ENCODE data around the gene ARHGEF16. TPM values are rescaled to one million over a fixed set of nuclear protein-coding genes. Genes with fewer than 3 reads are reported as not detected.
A peak's percentile ranks its signal among the peaks of the same experiment; 100 is the strongest.

Gene ARHGEF16
- total RNA-seq, 2 experiments from 2014 or later = not detected

- no peak for DNase-seq
- no peaks in the 10 kb centered on the region for H3K4me1 Mint-ChIP-seq
- H3K4me3 Mint-ChIP-seq = no peak overlapping the region
- no peak overlapping the region for H3K27ac Mint-ChIP-seq
- no peaks in the 10 kb centered on the region for H3K36me3 Mint-ChIP-seq (ENCODE audit: low read depth)
- POLR2A ChIA-PET = no interaction called here
- no peaks in the 10 kb centered on the region for H3K9me3 Mint-ChIP-seq
- CTCF ChIA-PET = no interaction called here
- H3K27me3 Mint-ChIP-seq = no peaks in the 10 kb centered on the region
Observed at GRCh38 chr1:3500265-3500835, 45.9 kb downstream of the ARHGEF16 start.

- Mint-ChIP-seq H3K36me3 (ENCODE audit: low read depth) (no peaks in the 10 kb centered on the region), H3K4me3 (no peak overlapping the region), H3K4me1 (no peaks in the 10 kb centered on the region), H3K27me3 (no peaks in the 10 kb centered on the region), H3K9me3 (no peaks in the 10 kb centered on the region), H3K27ac (no peak overlapping the region)
- ChIA-PET POLR2A (no interaction called here), CTCF (no interaction called here)
- no peak for DNase-seq
Observed at GRCh38 chr1:3501437-3501836, 47.0 kb downstream of the ARHGEF16 start.

GRCh38 chr1:3501856-3502640 is 47.6 kb downstream of the ARHGEF16 start:
- ChIA-PET CTCF (no interaction called here), POLR2A (no interaction called here)
- no peaks in the 10 kb centered on the region for H3K27me3 Mint-ChIP-seq
- H3K4me3 Mint-ChIP-seq = no peak overlapping the region
- no peak overlapping the region for H3K27ac Mint-ChIP-seq
- peak; percentile 23 for DNase-seq
- H3K4me1 Mint-ChIP-seq = no peaks in the 10 kb centered on the region
- H3K36me3 Mint-ChIP-seq (ENCODE audit: low read depth) = no peaks in the 10 kb centered on the region
- no peaks in the 10 kb centered on the region for H3K9me3 Mint-ChIP-seq

- DNase-seq = no peak
- no peaks in the 10 kb centered on the region for H3K9me3 Mint-ChIP-seq
- CTCF ChIA-PET = no interaction called here
- no peaks in the 10 kb centered on the region for H3K36me3 Mint-ChIP-seq (ENCODE audit: low read depth)
- H3K27ac Mint-ChIP-seq = no peak overlapping the region
- POLR2A ChIA-PET = no interaction called here
- H3K27me3 Mint-ChIP-seq = no peaks in the 10 kb centered on the region
- no peaks in the 10 kb centered on the region for H3K4me1 Mint-ChIP-seq
- no peak overlapping the region for H3K4me3 Mint-ChIP-seq
Observed at GRCh38 chr1:3502641-3503524, 48.4 kb downstream of the ARHGEF16 start.

GRCh38 chr1:3503525-3503886 is 49.0 kb downstream of the ARHGEF16 start:
- H3K27me3 Mint-ChIP-seq = no peaks in the 10 kb centered on the region
- no peak for DNase-seq
- POLR2A ChIA-PET = no interaction called here
- H3K36me3 Mint-ChIP-seq (ENCODE audit: low read depth) = no peaks in the 10 kb centered on the region
- no peaks in the 10 kb centered on the region for H3K4me1 Mint-ChIP-seq
- CTCF ChIA-PET = no interaction called here
- H3K4me3 Mint-ChIP-seq = no peak overlapping the region
- H3K9me3 Mint-ChIP-seq = no peaks in the 10 kb centered on the region
- no peak overlapping the region for H3K27ac Mint-ChIP-seq

GRCh38 chr1:3504151-3504821 is 49.8 kb downstream of the ARHGEF16 start:
- Mint-ChIP-seq H3K36me3 (ENCODE audit: low read depth) (no peaks in the 10 kb centered on the region), H3K4me1 (no peaks in the 10 kb centered on the region), H3K27me3 (no peaks in the 10 kb centered on the region), H3K9me3 (no peaks in the 10 kb centered on the region), H3K4me3 (no peak overlapping the region), H3K27ac (no peak overlapping the region)
- POLR2A ChIA-PET = no interaction called here
- CTCF ChIA-PET = no interaction called here
- DNase-seq = no peak

- no peaks in the 10 kb centered on the region for H3K4me1 Mint-ChIP-seq
- H3K27ac Mint-ChIP-seq = no peak overlapping the region
- H3K4me3 Mint-ChIP-seq = no peak overlapping the region
- H3K27me3 Mint-ChIP-seq = no peaks in the 10 kb centered on the region
- POLR2A ChIA-PET = no interaction called here
- CTCF ChIA-PET = no interaction called here
- H3K9me3 Mint-ChIP-seq = no peaks in the 10 kb centered on the region
- H3K36me3 Mint-ChIP-seq (ENCODE audit: low read depth) = no peaks in the 10 kb centered on the region
- no peak for DNase-seq
Observed at GRCh38 chr1:3504822-3505153, 50.3 kb downstream of the ARHGEF16 start.

GRCh38 chr1:3505161-3505560 is 50.7 kb downstream of the ARHGEF16 start:
- Mint-ChIP-seq H3K9me3 (no peaks in the 10 kb centered on the region), H3K4me1 (no peaks in the 10 kb centered on the region), H3K27me3 (no peaks in the 10 kb centered on the region), H3K36me3 (ENCODE audit: low read depth) (no peaks in the 10 kb centered on the region), H3K4me3 (no peak overlapping the region), H3K27ac (no peak overlapping the region)
- ChIA-PET POLR2A (no interaction called here), CTCF (no interaction called here)
- DNase-seq = no peak

- Mint-ChIP-seq H3K9me3 (no peaks in the 10 kb centered on the region), H3K4me1 (no peaks in the 10 kb centered on the region), H3K27ac (no peak overlapping the region), H3K4me3 (no peak overlapping the region), H3K36me3 (ENCODE audit: low read depth) (no peaks in the 10 kb centered on the region), H3K27me3 (no peaks in the 10 kb centered on the region)
- no peak for DNase-seq
- POLR2A ChIA-PET = no interaction called here
- CTCF ChIA-PET = no interaction called here
Observed at GRCh38 chr1:3506041-3506440, 51.6 kb downstream of the ARHGEF16 start.

GRCh38 chr1:3506943-3507342 is 52.5 kb downstream of the ARHGEF16 start:
- ChIA-PET POLR2A (no interaction called here), CTCF (no interaction called here)
- Mint-ChIP-seq H3K4me1 (no peaks in the 10 kb centered on the region), H3K9me3 (no peaks in the 10 kb centered on the region), H3K27me3 (no peaks in the 10 kb centered on the region), H3K27ac (no peak overlapping the region), H3K36me3 (ENCODE audit: low read depth) (no peaks in the 10 kb centered on the region), H3K4me3 (no peak overlapping the region)
- no peak for DNase-seq

GRCh38 chr1:3507636-3508275 is 53.3 kb downstream of the ARHGEF16 start:
- no peaks in the 10 kb centered on the region for H3K36me3 Mint-ChIP-seq (ENCODE audit: low read depth)
- no peak for DNase-seq
- no peaks in the 10 kb centered on the region for H3K4me1 Mint-ChIP-seq
- H3K27ac Mint-ChIP-seq = no peak overlapping the region
- H3K9me3 Mint-ChIP-seq = no peaks in the 10 kb centered on the region
- H3K27me3 Mint-ChIP-seq = no peaks in the 10 kb centered on the region
- POLR2A ChIA-PET = no interaction called here
- CTCF ChIA-PET = no interaction called here
- H3K4me3 Mint-ChIP-seq = no peak overlapping the region

GRCh38 chr1:3508757-3509415 is 54.4 kb downstream of the ARHGEF16 start:
- no peak for DNase-seq
- CTCF ChIA-PET = interaction anchor here (1.6 kb wide), 1 partner anchor 10 kb away, joined by 3 read pairs; no protein-coding TSS in a partner anchor
- H3K9me3 Mint-ChIP-seq = no peaks in the 10 kb centered on the region
- H3K27me3 Mint-ChIP-seq = no peaks in the 10 kb centered on the region
- H3K4me1 Mint-ChIP-seq = no peaks in the 10 kb centered on the region
- POLR2A ChIA-PET = no interaction called here
- H3K4me3 Mint-ChIP-seq = no peak overlapping the region
- H3K27ac Mint-ChIP-seq = no peak overlapping the region
- H3K36me3 Mint-ChIP-seq (ENCODE audit: low read depth) = no peaks in the 10 kb centered on the region

- H3K27ac Mint-ChIP-seq = no peak overlapping the region
- DNase-seq = no peak
- no peaks in the 10 kb centered on the region for H3K36me3 Mint-ChIP-seq (ENCODE audit: low read depth)
- POLR2A ChIA-PET = no interaction called here
- no peaks in the 10 kb centered on the region for H3K9me3 Mint-ChIP-seq
- no peaks in the 10 kb centered on the region for H3K27me3 Mint-ChIP-seq
- H3K4me1 Mint-ChIP-seq = no peaks in the 10 kb centered on the region
- CTCF ChIA-PET = interaction anchor here (1.6 kb wide), 1 partner anchor 9 kb away, joined by 3 read pairs; no protein-coding TSS in a partner anchor
- H3K4me3 Mint-ChIP-seq = no peak overlapping the region
Observed at GRCh38 chr1:3509721-3510120, 55.3 kb downstream of the ARHGEF16 start.

Measured in activated CD4-positive, alpha-beta memory T cell treated with anti-CD3 and anti-CD28 coated beads, Interleukin-2, amount 10 ng/mL, durations not matched to agents 7 days and 5 days (primary cell).